Stimulated activated CD8-positive, alpha-beta memory T cell treated with anti-CD3 and anti-CD28 coated beads, Interleukin-2, amount 100 ng/mL, for 1 hour (primary cell): ENCODE measurements around the gene IFNA21.
"Not testable (repeated sequence)": the region's sequence is repeated elsewhere in the genome, so short reads cannot be mapped to it uniquely, and the experiment has no call there.

ENCODE experiments used
- DNase-seq, 2 donors: peaks; one replicate each; pipeline ENCODE4 v3.0.0-alpha.2; 2020; ENCODE audit warnings: low read depth in 2 of 2

The IFNA21 gene

GRCh38 chr9:21166560-21166959, at the start of gene IFNA21:
TSS of gene IFNA21 (minus strand) at chr9:21166660. CDS start at chr9:21166612, 48 bp downstream.
- not testable (repeated sequence) for DNase-seq

DNA sequence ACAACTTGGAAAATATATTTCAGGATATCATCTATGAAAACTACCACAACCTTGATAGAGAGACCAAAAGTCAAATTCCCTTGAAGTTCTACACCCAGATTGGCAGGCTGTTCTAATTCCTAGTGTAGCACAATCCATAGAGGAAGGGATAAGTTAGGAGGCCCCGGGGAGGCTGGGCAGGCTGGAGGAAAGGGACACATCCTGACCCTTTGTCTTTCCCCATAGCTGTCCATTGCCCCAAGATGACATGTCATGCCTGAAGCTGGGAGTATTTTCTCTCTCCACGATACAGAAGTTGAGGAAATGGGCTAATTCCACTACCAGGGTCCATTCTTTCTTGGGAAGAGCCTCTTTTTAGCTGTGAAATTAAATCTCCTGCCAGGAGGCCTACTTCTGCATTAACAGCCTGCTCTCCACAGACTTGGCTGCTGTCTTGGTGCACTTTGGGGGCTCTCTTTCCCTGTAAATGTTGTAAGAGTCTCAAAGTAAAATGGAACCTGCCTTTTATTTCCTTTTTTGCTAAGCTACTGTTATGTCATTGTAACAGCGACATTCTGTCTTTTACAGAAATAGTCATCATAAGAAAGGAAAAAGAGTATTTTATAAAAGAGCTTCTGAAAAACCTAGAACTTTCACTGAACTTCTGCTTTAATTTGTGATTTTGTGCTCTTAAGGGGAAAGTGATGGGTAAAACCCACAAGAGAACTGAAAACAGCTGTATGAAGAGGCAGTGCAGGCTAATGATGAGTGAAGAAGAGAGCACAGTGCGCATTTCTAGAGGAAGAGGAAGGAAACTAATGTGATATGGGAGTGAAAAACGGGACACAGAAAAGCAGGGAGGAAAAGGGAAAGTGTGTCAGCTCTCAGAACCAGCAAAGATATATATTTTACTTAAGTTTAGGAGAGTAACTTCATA, 47.2 kb upstream of the IFNA21 start:
- DNase-seq = not testable (repeated sequence)

- DNase-seq = not testable (repeated sequence)
Measured at GRCh38 chr9:21212160-21212559, 45.7 kb upstream of the IFNA21 start.

DNA sequence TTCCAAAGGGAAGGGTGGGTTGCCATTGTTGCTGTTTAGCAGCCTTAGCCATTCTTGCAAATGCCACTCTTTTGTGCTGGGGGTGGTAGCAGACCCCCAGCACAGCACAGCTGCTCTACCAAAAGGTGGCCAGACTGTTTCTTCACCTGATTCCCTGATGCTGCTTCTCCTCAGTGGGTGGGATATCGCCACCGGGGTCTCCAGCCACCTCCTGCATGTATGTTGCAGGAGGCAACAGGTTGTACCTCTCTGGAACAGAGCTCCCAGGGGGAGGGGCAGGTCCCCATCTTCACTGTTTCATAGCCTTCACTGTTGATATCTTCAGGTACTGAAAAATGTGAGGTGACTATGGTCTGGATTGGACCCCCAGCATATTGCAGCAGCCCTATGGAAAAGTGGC, 44.3 kb upstream of the IFNA21 start:
- DNase-seq = not testable (repeated sequence)

- DNase-seq = no peak
Measured at GRCh38 chr9:21210311-21210710, 43.9 kb upstream of the IFNA21 start.

DNA sequence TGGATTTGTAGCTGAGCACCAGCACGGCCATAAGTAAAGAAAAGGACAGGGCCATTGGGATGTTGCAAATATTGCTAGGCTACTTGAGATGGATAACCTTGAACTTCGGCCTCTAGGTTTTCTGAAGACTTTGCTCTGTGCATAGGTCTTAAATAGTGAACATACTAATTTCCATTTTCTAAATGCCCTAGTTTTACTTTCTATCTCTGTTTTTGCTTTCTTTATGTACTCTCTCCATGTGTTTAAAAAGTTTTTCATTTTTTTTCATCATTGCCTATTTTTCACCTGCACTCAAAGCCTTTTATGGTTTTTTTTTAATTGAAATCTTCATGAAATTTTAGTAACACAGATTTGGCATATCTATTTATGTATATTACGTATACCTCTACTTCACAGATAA, 40.6 kb upstream of the IFNA21 start, which contains the start of gene IFNA10:
Gene IFNA10 (minus strand): TSS at position 101 of the 400 bp plus-strand sequence. CDS start 46 bp downstream, at position 55.
- DNase-seq = not testable (repeated sequence)

DNA sequence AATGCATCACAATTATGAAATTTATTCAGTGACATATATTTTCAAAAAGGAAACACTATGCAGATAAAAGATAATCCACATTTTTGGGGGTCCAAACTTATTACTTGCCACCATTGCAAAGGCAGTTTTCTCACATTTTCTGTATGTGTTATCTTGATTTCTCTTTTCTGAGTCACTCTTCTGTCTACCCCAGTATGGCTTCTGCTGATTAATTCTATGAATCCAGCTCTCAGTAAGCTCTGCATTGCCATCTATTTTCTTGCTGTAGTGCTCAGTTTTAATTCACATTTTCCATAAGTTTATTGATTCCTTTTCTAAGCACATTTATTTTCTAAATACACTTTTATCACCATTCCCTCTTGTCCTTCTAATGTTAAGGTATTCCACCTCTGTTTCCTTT, 38.7 kb upstream of the IFNA21 start:
- no peak for DNase-seq

DNA sequence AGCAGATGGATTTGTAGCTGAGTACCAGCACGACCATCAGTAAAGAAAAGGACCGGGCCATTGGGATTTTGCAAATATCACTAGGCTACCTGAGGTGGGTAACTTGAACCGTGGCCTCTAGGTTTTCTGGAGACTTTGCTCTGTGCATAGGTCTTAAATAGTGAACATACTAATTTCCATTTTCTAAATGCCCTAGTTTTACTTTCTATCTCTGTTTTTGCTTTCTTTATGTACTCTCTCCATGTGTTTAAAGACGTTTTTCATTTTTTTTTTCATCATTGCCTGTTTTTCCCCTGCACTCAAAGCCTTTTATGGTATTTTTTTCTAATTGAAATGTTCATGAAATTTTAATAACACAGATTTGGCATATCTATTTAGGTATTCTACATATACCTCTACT, 35.6 kb upstream of the IFNA21 start, which contains the start of gene IFNA7:
Gene IFNA7 (minus strand): TSS at position 101 of the 400 bp plus-strand sequence. CDS start 40 bp downstream, at position 61.
- not testable (repeated sequence) for DNase-seq

GRCh38 chr9:21194867-21195776, 28.7 kb upstream of the IFNA21 start:
- not testable (repeated sequence) for DNase-seq

DNA sequence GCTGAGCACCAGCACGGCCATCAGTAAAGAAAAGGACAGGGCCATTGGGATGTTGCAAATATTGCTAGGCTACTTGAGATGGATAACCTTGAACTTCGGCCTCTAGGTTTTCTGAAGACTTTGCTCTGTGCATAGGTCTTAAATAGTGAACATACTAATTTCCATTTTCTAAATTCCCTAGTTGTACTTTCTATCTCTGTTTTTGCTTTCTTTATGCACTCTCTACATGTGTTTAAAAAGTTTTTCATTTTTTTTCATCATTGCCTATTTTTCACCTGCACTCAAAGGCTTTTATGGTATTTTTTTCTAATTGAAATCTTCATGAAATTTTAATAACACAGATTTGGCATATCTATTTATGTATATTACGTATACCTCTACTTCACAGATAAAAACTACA, 21.0 kb upstream of the IFNA21 start, which contains the start of gene IFNA4:
Gene IFNA4 (minus strand): TSS at position 101 of the 400 bp plus-strand sequence. CDS start 56 bp downstream, at position 45.
- not testable (repeated sequence) for DNase-seq

- not testable (repeated sequence) for DNase-seq
Measured at GRCh38 chr9:21182810-21183736, 16.6 kb upstream of the IFNA21 start.

GRCh38 chr9:21174671-21175070, 8.2 kb upstream of the IFNA21 start:
- DNase-seq = no peak

- no peak for DNase-seq
Measured at GRCh38 chr9:21172156-21172555, 5.7 kb upstream of the IFNA21 start.

DNA sequence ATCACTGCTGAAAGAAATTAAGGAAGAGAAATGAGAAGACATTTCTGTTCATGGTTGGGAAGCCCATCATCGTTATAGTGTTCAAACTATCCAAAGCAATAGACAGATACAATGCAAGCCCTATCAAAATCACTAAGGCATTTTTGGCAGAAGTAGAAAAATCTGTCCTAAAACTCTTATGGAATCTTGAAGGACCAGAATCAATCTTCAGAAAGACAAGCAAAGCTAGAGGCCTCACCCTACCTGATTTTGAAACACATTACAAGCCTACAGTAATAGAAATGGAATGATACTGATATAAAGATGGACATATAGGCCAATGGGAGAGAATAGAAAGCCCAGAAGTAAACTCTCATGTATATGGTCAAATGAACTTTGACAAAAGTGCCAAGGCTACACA, 4.9 kb upstream of the IFNA21 start:
- no peak for DNase-seq

GRCh38 chr9:21165516-21165915, 944 bp downstream of the IFNA21 start:
- no peak for DNase-seq

GRCh38 chr9:21160178-21160577, 6.3 kb downstream of the IFNA21 start:
- DNase-seq = peak in 1 of 2 donors; percentile 9

DNA sequence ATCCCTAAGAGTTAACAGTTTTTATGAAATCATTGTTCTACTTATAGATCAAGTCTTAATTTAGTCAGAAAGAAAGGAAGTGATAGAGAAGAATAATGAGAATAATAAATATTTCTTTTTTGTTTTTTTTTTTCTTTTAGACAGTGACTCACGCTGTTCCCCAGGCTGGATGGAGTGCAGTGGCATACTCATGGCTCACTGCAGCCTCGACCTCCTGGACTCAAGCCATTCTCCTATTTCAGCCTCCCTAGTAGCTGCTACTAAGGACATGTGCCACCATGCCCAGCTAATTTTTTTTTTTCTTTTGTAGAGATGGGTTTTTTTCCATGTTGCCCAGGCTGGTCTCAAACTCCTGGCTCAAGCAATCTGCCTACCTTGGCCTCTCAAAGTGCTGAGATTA, 11.0 kb downstream of the IFNA21 start:
- no peak for DNase-seq

DNA sequence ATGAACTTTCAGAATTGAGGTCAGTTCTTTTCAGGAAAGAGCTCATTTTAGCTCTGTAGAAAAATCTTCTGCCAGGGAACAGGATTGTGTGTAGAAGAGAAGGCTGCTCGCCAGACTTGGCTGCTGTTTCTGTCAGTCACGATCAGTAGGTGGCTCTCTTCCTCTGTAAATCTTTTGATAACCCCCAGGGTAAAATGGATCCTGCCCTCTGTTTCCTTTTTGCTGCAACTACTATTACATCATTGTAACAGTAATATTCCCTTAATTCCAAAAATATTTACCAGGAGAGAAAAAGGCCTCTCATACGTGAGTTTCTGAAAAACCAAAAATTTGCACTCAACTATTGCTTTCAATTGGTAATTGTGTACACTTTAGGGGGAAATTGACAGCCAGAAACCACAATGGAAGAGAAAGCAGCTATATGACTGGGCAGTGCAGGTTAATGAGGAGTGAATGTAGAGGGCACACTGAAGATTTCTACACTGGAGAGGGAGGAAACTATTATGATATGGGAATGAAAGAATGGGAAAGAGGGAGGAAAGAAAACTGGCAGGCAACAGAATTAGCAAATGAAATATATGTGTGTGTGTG, 12.3 kb downstream of the IFNA21 start:
- no peak for DNase-seq

GRCh38 chr9:21153336-21154017, 13.0 kb downstream of the IFNA21 start:
- no peak for DNase-seq

DNA sequence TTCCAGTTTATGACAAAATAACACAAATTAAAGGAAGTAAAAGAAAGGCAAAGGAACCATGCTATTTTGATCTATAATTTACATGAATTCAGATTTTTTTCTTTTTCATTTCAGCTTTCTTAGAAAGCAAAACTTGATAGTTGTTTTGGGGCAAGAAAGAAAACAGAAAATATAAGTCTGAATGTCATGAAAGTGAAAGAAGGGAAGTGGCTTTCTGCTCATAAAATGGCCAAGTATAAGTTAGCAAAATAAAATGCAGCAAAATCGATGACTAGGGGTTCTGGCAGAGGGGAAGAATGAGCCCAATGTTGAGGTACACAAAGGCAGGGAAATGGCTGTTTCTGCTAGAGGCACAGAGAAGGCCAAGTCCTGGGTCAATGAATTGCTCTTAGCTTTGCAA, 21.9 kb downstream of the IFNA21 start:
- DNase-seq = no peak
